Right ventricle myocardium superior (tissue), 1 donor: Measurements from ENCODE around the gene KIF25. TPM values are rescaled to one million over a fixed set of nuclear protein-coding genes. Genes with fewer than 3 reads are reported as not detected.
A peak's percentile ranks its signal among the peaks of the same experiment; 100 is the strongest.

Experiments
- ATAC-seq: fragments of 200-7000 bp; cut with Tn5 transposase; one replicate; pipeline ENCODE4 v1.9.1; 2020; ENCODE audit warnings: mild to moderate bottlenecking; ENCODE audit not compliant: poor library complexity
- DNase-seq: peaks from one replicate; pipeline ENCODE4 v3.0.0-alpha.2; 2020
- intact Hi-C: fragments of 100-400 bp; cut with DNase I; formaldehyde crosslinking; loops from one replicate; pipeline ENCODE4 v1.11.2; 2022
- total RNA-seq: library from RNA; stranded (reverse); fragmentation: NEBNext Ultra II Directional; extraction: Animal tissue kit (Norgen Biotek cat#: 25700); gene quantifications from one replicate; pipeline ENCODE4 v1.2.1, GENCODE V29; 2021
- donor health status: DM: no; HTN: yes; CAD: no; lungs with severe emphysema.

Gene KIF25
- total RNA-seq, 1 donor from 2014 or later: 0.35 TPM

DNA sequence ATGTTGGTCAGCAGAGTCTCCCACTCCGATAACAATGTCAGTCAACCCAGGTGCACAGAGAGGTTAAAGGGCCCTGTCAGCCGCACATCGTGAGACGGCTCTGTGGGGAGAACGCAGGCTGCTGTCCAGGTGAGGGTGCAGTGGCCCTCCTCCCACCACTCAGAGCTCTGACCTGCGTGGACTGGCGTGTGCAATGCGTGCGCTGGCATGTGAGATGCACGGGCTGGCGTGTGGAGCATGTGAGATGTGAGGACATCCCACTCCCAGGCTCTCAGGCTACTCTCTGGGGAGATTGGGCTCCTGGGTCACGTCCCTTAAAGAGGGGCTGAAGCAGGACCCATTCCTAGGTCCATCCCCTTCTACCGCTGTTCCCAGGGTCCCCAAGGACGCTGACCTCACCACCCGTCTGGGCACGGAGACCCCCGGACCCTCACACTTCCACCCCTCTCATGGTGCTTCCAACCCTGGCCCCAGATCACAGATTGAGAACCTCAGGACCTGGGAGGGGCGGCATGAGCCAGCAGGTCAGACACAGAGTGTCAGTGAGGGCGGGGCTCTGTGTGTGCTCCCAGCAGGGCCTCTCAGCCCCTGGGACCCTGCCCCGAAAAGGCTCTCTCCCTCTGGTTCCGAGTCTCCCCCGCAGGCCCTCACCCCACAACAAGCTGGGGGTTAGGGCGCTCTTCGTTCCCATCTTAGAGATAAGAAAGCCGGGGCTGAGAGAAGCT lies 90.1 kb downstream of the KIF25 start:
- DNase-seq: no peak
- intact Hi-C loops: no loop called here
- ATAC-seq: no peak

DNA sequence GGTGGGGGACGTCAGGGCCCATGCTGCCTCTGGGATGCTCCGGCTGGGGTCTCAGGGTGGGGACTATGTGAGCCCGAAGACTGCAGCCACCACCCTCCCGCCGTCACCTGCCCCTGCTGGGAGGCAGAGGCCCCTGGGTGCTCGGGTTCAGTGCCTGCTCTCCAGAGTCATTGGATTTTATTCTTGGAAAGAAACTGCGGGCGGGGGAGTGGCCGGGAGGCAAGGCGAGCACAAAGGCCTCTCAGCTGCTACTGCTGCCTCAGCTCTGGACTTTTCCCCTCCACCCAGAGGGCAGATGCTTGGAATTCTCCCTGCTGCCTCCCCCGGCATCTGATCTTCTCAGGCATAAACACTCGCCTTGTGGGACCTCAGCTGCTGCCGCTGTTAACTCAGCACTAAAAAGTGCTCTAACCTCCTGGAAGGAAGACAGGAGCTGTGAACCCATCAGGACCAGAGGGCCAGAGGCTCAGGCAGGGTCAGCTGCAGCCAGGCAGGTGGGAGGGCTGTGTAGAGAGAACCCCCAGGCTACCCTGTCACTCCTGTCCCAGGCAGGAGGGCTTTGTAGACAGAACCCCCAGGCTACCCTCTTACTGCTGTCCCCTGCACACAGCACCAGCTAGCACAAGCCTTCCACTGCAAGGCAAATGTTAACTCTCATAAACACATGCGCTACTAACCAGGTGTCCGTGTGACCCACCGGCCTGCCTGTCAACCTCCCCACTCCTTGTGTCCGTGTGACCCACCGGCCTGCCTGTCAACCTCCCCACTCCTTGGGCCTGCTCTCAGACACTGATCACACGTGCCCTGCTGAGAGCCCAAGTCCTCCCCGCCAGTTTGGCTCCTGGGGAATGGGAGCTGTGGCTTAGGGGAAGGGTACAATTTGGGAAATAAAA lies 90.9 kb downstream of the KIF25 start:
- DNase-seq (peak; percentile 61), ATAC-seq (peak; percentile 66)
- intact Hi-C loops: no loop called here

DNA sequence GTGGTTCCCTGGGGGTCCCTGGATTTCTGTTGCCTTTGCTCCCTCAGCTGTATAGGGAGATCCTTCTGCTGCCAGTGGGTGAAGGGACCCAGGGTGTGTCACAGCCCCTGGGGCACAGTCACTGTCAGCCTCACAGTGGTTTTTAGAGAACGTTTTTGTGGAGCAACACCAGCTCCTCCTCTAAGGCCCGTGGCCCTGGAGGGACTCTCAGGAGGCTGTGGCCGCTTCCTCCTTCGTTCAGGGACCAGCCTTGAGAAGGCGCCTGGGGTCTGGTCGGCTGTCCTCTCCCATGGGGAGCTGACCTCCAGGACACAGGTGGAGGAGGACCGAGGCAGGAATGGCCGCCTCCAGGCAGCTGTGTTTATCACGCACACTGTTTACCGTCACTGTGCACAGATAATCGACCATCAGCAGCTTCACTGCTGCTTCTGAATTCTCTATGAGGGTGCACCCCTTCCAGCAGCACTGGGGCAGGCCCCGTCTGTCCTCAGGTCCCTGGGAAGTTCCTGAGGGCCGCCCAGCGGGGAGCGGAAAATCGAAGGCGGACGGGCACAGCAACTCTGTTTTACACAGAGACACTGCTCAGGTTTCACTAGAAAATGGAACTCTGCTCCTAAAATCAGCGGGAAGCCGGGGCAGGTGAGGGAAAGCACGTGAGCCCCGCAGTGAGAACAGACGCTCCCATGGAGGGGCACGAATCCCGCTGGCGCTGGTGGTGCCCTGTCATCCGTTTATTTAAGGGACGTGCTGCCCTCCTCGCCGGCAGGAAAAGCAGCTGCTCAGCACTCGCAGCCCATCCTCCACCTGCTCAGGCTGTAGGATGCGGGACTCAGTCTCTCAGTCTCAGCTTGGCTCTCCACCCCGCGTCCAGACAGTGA lies 92.0 kb downstream of the KIF25 start:
- ATAC-seq (no peak), DNase-seq (peak; percentile 22)
- intact Hi-C loops: no loop called here

DNA sequence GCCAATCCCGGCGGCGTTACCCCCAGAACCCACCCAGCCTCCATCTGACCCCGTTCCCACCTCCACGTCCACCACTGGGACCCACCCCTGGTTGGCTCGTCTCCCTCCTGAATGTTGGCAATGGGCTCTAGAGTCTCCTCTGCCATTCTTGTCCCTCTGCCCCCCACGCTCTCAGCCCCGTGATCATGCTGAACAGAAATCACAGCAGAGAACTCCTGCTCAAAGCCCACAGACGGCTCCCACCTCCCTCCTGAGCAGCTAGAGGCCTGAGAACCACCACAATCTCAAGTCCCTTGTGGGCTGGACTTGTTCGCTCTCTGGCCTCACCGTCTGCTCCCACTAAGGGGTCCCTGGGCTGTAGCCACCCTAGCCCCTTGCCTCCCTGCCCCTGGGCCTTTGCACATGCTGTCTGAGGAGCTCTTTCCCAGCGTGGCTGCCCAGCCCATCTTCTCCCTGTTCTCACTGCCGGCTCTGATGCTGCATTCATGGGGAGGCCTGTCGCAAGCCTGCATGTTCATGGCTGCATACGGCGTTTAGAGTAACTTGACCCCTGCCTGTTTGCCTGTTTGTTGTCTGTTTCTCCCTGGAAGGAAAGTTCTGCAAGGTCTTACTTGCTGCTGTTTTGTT lies 92.7 kb downstream of the KIF25 start:
- no peak for ATAC-seq
- peak; percentile 21 for DNase-seq
- intact Hi-C loops: no loop called here

DNA sequence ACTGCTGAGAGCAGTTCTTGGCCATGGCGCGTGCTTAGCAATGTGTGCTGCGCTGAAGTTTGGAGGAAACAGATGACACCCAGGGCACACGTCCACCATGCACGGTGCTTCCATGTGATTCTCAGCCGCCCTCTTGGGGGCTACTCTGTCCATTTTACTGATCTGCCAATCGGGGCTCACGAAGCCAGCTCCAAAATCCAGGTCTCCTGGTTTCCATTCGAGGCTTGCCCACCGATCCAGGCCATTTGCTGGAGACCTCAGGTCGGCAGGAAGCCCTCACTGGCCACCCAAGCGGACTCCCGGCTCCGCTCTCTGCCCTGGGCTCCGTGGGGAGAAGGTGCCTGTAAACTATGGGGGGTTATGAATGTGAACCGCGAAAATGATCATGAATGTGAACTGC lies 93.2 kb downstream of the KIF25 start:
- peak; percentile 22 for DNase-seq
- no peak for ATAC-seq
- intact Hi-C loops: no loop called here

DNA sequence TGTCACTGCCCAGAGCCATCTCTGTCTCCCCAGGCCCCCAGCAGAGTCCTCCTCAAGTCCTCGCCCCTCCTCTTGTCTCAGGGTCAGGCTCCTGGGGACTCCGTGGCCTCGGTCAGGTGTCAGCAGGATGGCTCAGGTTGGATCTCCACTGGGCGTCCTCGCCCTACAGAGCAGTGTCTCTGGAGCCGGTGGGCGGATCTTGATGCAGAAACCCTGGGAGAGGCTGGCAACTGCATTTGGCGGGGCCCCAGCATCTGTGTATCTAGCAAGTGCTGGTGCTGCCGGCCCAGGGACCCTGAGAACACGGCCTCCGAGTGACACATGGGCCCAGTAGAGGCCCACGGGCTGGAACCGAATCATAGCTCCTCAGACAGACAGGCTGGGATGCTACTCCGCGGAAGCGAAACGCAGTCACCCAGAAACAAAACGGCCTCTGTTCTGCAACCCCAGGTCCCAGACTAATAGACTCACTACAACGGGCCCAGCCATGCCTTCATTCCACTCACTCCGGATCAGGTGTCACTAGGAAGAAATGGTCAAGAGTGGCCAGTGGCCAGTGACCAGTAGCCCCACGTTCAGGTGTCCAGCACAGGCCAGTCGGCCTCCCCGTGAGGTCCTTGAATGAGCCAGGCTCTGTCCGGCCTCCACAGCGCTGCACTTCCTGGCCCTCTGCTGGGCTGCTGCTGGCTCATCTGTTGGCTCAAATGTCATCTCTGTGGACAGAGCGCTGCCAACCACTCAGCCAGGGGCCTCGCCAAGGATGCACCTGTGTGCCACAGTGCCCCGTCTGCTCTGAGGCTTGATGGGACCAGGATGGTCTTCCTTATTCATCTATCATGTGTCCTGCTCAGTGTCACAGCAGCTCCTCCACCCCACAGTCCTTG lies 94.2 kb downstream of the KIF25 start:
- peak; percentile 37 for DNase-seq
- ATAC-seq: no peak
- intact Hi-C loops: no loop called here

DNA sequence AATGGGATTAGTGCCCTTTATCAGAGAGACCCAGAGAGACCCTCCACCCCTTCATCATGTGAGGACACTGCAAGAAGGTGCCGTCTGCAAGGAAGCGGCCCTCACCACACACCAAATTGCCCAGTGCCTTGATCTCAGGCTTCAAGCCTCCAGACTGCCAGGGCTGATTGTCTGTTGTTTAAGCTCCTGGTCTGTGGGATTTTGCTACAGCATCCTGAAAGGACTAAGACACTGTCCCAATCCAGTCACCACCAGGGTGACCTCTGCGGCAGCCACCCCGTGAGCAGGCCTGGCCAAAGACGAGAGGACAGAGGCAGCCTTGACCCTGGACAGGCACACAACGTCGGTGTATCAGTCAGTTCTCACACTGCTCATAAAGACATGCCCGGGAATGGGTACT lies 95.1 kb downstream of the KIF25 start:
- DNase-seq (no peak), ATAC-seq (no peak)
- intact Hi-C loops: no loop called here

DNA sequence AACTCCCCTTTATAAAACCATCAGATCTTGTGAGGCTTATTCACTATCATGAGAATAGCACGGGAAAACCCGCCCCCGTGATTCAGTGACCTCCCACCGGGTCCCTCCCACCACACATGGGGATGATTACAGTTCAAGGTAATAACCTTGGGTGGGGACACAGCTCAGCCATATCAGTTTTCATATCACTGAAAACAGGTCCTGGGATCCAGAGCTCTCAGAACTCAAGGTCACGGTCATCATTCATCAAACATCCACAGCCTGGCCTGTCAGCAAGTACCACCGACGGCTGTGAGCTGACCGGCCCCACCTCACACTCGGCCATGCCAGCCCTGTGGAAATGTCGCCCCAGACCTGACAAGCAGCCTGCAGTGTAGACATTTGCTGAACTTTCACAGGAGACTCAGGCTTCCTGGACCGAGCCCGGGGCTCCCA lies 95.6 kb downstream of the KIF25 start:
- DNase-seq: peak; percentile 30
- intact Hi-C loops: no loop called here
- no peak for ATAC-seq

DNA sequence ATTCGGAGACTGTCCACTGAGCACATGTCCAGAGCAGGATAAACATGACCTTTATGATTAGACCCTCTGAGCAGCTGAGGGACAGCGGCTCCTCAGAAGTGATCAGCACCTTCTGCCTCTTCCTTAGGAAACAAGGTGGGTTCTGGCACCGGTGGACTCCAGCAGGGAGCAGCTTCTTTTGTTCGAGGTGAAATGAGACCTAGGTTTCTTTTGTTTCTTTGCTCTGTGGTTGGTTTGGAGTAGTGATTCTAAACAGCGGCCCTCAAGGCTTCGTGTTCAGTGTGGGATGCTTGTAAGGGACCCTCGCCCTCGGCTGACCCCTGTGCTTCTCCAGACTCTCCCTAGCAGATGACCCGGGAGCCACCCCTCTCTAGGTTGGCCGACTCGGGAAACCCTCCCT lies 96.2 kb downstream of the KIF25 start:
- ATAC-seq: no peak
- intact Hi-C loops: no loop called here
- peak; percentile 28 for DNase-seq

Other genes starting within 250 kb of the KIF25 start
- 49.1 TPM for gene AFDN, start 170.8 kb upstream of the KIF25 start, total RNA-seq
- 1.0 TPM for gene FRMD1, start 81.5 kb downstream of the KIF25 start, total RNA-seq